Astrocyte (in vitro differentiated cells and primary cell): ENCODE results near the gene BCL11B.

Experiments
- CTCF ChIP-seq: IDR thresholded peaks from 2 replicates; pipeline ENCODE4 v1.5.1; 2011; ENCODE audit warnings: low read depth, mild to moderate bottlenecking, inconsistent platforms, low read length, moderate library complexity; ENCODE audit not compliant: insufficient read depth
- EZH2 ChIP-seq: IDR thresholded peaks from 2 replicates; pipeline ENCODE4 v1.6.1; 2012; ENCODE audit warnings: mild to moderate bottlenecking, low read length, inconsistent platforms; ENCODE audit not compliant: insufficient read depth

- no peak for TF ChIP-seq EZH2
- no peak for TF ChIP-seq CTCF
These were observed 97.2 kb downstream of the BCL11B start for GRCh38 chr14:99174770-99175319.
